GM19372 (cell line): Measurements from ENCODE around the gene FGD5.
"Not testable (repeated sequence)": the region's sequence is repeated elsewhere in the genome, so short reads cannot be mapped to it uniquely, and the experiment has no call there.

ENCODE experiments used
- ATAC-seq: cut with Tn5 transposase; IDR thresholded peaks from one replicate; pipeline ENCODE4 v1.9.1; 2021; ENCODE audit warnings: mild to moderate bottlenecking, low read depth, moderate library complexity; ENCODE audit not compliant: unreplicated experiment

Gene FGD5

DNA sequence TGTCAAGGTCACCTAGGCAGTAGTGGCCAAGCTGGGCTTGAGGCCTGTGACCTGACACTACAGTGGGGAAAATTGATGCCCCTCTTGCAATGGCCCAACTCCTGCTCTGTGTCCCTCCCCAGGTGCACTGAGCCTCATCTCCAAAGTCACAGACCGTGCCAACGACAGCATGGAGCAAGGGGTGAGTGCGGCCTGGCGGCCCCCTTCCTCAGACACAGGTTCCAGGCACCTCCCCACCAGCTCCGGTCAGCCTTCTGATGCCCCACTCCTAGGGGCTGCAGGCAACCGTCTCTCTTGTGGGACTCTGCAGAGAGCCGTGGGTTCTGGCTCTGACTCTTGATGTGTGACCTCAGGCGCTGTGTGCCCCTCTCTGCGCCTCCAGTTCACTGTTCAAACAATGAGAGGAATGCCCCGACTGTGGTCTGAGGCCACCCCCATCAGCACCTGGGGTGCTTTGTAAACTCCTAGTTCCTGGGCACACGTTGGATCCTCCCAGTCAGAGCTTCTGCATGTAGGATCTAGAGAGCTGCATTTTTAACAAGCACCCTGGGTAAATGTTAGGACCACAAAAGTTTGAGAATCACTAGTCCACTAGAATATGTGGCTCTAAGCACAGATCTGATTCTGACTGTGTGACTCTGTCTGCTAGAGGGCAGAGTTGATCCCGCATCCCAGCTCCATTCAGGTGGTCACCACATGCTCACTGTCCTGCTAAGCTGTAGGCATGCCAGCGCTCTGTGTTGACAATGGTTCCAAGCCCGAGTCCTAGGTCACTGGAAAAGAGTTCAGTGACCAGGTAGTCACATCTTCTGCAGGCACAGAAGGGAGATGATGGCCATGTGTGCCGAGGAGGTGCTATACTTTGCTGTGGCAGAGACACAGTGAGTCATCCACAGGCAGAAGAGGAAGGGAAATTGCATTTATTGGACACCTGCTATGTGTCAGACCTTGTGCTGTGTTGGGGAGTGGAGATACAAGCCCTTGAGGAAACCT is 82.4 kb downstream of the FGD5 start:
- no peak for ATAC-seq

DNA sequence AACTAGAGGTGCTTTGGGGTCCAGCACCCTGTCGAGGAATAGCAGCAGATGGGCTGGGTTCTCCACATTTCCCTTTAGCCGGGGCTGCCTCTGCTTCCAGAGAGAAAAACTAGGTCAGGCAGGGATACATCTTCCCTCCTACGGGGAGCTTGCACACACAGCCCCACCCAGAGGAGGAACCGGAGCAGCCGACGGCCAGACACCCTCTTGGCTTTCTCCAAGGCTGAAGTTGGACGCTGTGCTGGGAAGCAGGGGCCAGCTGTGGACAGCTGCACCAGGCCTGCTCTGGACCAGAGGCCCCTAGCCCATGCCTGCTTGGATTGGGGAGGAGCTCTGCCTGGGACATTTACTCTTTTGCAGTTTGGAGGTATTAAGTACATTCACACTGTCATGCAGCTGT is 84.0 kb downstream of the FGD5 start:
- ATAC-seq: no peak

DNA sequence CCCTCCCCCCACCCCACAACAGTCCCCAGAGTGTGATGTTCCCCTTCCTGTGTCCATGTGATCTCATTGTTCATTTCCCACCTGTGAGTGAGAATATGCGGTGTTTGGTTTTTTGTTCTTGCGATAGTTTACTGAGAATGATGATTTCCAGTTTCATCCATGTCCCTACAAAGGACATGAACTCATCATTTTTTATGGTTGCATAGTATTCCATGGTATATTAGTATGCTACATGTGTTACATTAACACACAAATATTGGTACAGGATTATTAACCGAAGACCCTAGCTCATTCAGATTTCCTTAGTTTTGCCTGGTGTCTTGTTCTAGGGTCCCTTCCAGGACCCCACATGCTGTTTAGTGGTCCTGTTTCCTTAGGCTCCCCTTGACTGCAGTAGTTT is 84.7 kb downstream of the FGD5 start:
- not testable (repeated sequence) for ATAC-seq

DNA sequence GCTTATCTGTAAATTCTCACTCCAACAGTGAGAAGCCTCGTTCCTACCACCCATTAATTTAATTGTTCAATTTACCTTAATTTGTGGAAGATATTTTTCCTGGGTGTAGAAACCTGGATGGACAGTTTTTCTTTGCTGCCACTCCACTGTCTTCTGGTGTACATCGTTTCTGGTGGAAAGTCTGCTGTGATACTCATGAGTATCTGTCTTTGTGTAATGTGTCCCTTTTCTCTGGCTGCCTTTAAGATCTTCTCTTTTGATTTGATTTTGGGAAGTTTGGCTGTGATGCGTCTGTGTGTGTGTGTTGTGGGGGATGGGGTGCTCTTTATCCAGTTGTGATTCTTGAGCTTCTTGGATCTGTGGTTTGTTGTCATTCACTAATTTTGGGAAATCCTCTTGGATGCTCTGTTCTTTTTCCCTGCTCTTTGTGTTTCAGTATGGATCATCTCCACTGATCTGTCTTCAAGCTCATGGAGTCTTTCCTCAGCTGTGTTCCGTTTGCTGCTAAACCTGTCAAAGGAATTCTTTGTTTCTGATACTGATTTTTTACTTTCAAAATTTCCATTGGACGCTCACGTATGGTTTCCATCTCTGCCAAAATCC is 86.4 kb downstream of the FGD5 start:
- ATAC-seq: no peak

DNA sequence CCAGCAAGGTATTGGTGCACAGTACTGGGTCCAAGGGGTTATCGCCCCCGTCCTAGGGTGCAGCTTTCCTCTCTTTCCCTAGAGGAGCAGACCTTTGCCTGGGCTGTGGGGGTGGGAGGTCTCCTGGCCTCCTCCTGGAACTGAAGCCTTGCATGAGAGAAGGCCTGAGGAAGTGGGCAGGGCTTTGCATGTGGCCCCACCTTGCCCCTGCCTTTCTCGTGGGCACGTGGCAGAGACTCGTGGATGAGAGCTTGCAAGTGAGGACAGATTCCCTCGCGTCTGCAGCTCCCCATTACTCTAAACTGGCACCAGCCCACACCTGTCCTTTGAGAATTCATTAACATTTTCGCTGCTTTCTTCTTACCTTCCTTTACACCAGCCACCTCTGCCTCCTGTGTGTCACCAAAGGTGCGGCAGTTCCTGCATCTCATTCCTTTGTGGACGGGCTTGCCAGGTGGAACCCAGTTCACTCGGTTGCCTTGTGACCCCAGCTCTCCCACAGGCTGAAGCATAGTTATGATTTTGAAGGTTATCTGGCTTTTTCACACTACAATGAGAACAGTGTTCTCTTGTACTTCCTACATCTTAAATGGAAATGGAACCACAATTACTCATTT is 87.7 kb downstream of the FGD5 start:
- no peak for ATAC-seq

DNA sequence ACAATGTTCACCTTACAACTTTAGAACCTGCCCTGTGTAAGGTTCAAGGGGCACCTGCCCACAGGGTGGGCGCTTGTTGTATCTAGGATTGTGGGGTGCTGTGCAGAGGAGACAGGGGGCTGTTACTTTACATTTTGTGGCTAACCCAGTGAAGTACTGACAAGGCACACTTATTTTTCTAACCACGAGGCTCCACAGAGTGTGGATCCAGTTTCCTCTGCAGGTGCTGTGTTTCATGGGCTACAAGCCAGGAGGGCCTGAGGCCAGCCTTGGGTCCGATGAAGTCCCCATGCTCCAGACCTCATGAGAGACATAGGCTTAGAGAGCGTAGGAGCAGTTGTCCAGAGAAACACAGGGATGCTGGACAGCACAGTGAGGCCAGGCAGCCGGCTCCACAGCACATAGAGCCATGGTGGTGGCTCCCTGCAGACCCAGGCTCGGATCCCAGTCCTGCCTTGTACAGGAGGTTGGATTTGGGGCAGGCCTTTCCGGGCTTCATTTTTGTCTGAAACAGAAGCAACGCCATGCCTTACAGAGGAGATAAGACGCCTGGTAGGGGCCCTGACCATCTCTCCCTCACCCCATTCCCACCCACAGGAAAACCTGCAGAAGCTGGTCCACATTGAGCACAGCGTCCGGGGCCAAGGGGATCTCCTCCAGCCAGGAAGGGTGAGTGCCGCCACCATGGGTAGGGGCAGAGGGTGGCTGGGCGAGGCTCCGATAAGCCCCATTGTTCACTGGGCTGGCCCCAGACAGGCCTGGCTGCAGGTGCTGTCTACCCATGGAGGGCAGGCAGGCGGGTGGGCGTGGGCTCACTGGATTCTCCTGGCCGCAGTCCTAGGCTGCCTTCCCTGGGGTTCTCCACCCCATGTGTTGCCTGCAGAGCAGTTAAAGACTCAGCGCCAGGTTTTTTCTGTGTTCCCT is 88.5 kb downstream of the FGD5 start:
- no peak for ATAC-seq

DNA sequence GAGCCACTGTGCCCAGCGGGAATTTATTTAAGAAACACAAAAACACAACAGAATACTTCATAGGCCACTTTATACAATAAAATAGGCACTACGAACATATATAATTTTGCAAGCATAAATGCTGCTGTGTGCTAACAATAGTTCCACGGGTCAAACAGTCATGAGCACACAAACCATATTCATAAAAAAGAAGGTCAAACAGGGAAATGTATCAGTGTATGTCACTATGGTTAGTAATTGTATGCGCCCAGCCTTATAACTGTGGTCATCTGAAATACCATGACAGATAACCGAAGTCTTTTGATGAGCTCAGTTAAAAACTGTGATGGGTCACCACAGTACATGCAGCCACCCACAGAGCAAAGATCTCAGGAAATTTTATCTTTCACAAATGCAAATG is 90.5 kb downstream of the FGD5 start:
- no peak for ATAC-seq

DNA sequence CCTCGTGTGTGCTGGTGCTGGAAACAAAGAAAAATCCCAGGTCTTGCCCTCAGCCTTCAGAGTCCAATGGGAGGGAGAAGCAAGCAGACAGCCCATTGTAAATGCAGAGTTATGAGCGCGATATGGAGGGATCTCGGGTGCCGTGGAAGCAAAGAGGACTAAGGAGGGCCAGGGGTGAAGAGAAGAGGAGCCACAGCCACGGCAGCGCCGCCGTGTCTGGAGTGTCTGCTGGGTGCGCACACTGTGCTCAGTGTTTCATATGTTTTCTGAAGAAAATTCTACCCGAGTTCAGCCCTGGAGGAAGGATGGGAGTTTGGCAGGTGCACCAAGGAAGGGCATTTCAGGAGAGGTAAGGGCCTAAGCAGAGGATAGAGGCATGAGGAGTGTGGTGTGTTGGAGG is 92.9 kb downstream of the FGD5 start:
- no peak for ATAC-seq

DNA sequence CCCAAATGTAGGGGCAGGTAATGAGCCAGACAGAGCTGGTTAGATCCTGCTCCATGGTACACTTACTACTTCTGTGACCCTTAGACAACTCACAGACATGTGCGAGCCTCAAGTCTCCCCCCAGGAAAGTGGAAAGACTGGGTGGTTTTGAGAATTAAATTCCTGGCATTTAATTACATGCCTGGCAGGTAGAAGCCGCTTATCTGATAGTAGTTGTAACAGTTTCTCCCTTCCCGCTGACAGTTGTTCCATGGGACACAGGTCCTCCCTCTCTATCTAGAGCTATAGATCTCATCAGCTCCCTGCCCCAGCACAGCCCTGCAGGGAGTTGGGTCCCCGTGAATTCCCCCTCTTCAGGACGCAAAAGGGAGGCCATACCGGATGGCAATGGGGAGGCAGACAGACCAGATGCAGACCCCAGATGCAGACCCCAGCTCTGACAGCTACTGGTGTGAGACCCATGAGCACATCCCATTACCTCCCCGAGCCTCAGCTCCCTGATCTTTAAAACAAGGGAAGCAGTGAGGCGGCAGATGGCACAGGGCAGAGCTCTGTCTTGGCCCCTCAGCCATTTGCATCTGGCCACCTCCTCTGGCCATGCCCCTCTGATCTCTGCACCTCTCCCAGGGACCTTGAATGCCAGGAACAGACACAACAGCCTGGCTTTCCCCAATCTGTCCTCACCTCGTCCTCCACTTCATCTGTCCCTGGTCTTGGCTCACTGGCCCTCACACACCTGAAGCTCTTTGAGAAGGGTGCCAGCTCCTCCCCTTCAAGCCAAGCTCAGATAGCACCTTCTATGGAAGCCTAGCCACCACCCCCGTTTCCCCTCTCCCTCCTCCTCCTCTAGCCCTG is 94.5 kb downstream of the FGD5 start:
- ATAC-seq: no peak

DNA sequence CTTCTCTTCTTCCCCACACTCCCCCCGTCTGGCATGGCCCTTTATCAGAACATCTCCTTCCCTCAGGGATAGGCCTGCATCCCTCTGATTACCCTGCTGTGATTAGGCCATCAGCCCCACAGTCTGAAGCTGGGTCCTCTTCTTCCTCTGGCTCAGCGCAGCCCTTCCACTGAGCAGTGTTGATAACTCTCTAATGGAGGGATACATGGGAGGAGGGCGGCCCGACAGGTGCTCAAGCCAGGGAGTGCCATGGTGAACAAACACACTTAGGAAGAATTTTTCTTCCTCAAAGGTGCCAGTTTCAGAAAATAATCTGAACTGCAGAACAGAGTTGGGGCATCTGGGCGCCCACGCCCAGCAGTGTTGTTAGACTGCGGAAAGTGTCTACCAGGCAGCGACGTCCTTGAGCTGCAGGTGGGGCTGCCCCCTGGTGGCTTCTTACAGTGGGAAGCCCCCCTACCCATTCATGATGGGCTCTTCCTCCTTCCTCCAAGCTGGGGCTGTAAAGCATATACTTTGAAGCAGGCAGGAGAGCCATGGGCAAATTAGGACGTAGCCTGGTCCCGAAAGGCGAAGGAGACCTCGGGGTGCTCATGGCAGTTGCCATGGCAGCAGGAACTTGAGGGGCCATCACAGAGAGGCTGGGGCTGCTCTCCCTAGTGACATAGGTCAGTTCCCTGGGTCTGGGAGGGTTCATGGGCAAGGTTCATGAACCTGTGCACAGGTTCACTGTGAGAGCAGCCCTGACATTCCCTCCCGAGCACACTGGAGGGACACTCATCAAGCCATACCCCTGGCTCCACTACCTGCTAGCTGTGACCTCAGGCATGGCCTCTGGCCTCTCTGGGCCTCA is 95.4 kb downstream of the FGD5 start:
- ATAC-seq: no peak

DNA sequence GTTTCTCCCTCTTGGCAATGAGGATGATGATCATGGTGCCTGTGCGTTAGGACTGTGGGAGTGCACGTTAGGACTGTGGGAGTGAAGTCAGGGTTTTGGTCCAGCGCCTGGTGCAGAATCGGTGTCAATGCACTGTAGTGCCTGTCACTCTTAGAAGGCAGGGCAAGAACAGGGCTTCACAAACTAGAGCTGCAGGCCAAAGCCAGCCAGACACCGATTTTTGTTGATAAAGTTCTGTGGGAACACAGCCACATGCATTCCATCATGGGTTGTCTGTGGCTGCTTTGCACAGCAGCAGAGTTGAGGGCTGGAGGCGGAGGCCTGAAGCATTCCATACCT is 96.0 kb downstream of the FGD5 start:
- no peak for ATAC-seq

DNA sequence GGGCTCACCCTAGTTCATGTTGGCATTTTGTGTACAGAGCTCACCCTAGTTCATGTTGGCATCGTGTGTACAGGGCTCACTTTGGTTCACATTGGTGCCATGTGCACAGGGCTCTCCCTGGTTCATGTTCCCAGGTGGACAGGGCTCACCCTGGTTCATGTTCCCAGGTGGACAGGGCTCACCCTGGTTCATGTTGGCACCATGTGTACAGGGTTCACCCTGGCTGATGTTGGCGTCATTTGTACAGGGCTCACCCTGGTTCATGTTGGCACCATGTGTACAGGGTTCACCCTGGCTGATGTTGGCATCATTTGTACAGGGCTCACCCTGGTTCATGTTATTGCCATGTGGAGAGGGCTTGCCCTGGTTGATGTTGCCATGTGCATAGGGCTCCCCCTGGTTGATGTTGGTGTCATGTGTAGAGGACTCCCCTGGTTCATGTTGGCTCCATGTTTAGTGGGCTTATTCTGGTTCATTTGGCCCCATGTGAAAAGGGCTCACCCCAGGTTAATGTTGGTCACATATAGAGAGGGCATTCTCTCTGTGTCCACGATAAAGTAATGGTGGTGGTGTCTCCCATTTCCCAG is 97.0 kb downstream of the FGD5 start:
- ATAC-seq: no peak

DNA sequence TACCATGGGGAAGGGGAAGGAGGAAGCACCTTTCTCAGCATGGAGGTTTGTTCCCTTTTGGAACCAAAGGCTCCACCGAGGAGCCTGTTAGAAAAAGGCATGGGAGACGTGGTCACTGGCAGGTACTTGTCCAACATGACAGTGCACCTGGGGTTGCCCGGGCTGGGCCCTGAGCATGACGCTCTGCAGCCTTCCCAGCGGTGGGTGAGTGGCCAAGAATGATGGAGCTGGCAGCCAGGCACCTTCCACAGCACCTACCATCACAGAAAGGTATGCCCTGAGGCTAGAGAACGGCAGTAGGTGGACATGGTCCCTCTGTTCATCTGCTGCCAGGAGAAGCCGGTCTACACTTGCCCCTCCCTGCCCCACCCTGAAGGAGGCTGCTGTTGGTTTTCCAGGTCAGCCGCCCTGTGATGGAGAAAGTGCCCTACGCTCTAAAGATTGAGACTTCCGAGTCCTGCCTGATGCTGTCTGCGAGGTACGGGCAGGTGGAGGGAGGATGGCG is 99.6 kb downstream of the FGD5 start:
- ATAC-seq: no peak

DNA sequence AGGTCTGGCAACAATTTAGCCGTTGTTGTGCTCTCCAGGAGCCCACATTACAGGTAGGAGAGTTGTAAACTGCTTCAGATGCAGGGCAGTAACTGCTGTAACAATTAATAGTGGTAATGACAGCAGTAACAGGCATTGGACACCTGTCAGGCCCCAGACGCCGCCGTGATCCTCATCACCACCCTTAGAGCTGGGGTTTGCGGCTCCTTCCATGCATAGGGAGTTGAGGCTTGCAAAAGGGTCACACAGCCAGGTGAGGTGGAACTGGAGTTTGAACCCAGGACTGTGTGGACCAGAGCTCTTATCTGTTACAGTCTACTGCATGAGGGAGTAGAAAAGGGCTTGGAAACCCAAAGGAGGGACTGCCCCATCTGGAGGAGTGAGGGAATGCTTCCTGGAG is 101.8 kb downstream of the FGD5 start:
- no peak for ATAC-seq

DNA sequence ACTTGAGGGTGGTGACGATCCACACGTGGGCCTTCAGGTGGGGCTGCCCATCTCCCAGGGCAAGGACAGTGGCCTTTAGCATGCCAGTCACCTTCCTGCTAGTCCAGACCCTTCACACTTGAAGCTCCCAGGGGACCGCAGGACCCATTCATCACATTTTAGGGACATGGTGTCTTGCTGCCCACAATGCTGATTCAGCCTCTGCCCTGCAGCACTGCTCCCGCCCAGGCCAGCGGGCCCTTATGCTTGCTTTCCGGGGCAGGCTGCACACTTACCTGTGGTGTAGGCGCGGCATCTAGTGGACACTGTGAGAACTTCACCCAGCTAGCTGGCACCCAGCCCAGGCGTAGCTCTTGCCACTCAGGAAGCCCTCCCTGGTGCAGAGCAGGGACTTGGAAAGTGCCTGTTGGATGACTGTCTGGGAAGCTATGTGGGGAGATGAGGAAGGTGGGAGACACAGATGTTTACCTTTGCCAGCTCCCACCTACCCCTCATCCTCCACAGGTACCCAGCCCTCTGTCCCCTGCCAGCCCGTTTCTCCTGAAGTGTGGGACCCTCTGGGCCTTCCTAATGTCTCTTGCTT is 102.4 kb downstream of the FGD5 start:
- ATAC-seq: peak; percentile 79

DNA sequence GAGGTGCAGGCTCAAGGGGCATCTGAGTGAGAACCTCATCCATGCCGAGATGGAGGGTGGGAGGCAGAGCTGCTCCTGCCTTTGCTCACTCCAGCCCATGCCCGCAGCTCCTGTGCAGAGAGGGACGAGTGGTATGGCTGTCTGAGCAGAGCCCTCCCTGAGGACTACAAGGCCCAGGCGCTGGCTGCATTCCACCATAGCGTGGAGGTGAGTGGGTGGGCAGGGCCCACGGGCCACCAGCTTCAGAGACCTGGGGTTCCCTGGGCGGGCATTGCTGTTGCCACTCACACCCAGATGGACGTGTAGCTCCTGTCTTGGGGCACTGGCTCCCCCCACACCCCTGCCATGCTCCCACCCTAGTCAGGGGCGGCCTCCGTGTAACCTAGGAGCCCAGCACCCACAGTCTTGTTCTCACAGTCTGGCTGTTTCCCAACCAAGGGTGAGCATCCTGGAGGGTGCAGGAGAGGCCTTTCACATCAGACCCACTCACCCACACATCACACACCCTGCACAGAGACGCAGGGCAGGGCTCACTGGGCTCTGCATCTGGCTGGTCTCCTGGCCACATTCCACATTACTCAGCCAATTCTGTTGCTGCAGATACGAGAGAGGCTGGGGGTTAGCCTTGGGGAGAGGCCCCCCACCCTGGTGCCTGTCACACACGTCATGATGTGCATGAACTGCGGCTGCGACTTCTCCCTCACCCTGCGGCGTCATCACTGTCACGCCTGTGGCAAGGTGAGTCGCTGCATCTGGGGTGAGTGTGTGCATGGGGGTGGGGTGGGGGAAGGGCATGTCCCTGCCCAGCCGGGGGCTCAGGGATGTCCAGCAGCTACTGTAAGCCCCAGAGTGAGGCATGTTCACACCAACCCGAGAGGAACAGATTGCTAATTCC is 103.3 kb downstream of the FGD5 start:
- no peak for ATAC-seq

DNA sequence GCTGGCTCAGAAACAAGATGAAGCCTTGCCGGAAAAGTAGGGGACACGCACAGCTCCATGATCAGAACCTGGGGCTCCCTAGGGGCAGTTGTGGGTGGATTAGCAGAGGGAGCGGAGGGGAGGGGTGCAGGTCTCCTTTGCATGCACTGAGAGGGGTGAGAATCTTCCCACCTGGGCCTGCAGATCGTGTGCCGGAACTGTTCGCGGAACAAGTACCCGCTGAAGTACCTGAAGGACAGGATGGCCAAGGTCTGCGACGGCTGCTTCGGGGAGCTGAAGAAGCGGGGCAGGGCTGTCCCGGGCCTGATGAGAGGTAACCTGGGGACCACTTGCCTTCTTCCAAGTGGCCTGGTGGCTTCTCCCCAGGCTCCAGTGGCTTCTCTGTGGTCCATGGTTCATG is 104.1 kb downstream of the FGD5 start:
- no peak for ATAC-seq
